ENCODE measurements around the gene ZNF512.
"Not testable (repeated sequence)": the region's sequence is repeated elsewhere in the genome, so short reads cannot be mapped to it uniquely, and the experiment has no call there.

ZNF512 gene

DNA sequence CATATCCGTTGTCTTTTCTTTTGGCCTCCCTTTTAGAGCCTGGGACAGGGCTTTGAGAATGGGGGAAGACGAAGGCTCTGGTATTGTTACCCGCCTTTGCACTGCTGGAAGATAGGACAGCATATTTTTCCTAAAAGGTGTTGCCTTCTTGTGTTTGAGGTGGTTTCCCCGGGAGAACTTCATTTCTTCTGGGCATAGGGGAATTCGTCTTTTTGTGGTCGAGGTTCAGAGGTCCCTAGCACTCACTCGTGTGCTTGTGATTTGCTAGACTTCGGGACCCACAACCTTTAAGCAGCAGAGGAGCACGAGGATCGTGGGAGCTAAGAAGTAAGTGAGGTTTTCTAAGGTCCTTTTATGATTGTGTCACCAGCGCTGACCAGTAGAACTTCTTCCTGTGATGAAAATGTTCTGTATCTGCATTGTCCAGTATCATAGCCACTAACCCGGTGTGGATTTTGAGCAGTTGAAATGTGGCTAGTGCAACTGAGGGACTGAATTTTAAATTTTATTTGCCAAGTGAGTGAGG is 611 bp downstream of the ZNF512 start:
- DNase-seq: no peak

DNA sequence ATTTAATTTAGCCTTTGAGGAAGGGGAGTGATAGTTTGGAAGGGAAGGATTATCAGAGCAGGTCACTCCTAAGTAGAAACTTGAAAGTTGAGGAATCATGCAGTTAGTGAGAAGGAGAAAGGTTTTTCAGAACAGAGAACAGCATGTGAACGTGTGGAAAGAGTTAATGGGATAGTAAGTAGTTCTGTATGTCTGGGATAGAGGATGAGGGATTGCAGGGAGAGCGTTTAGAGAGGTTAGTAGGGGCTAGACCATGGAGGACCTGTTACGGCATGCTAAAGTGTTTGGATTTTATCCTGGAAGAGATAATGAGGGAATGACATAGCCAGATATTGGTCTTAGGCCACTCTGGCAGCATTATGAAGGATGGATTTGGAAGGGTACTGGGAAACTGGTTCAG is 1.8 kb downstream of the ZNF512 start:
- DNase-seq: no peak

DNA sequence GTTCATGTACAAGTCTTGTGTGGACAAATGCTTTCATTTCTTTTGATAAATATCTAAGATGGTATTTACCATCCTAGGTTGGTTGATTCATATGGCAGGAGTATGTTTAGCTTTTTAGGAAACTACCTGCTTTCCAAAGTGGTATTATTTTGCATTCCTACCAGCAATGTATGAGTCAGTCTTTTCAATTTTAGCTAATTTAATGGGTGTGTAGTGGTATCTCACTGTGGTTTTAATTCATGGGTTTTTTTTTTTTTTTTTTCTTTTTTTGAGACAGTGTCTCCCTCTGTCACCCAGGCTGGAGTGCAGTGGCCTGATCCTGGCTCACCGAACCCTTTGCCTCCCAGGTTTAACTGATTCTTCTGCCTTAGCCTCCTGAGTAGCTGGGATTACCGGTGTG is 4.2 kb downstream of the ZNF512 start:
- DNase-seq: no peak

DNA sequence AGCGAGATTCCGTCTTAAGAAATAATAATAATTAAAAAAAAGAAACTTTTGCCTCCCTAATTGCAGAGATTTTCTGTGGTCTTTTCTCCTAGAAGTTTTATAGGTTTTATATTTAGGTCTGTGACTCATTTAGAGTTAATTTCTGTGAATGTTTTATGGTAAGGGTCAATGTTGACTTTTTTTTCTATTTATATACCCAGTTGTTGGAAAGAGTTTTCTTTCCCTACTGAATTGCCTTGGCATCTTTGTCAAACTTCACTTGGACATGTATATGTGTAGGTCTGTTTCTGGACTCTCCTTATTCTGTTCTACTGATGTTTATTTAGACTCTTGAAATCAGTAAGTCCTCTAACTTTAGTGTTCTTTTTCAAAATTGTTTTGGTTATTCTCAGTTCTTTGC is 5.5 kb downstream of the ZNF512 start:
- DNase-seq: no peak

DNA sequence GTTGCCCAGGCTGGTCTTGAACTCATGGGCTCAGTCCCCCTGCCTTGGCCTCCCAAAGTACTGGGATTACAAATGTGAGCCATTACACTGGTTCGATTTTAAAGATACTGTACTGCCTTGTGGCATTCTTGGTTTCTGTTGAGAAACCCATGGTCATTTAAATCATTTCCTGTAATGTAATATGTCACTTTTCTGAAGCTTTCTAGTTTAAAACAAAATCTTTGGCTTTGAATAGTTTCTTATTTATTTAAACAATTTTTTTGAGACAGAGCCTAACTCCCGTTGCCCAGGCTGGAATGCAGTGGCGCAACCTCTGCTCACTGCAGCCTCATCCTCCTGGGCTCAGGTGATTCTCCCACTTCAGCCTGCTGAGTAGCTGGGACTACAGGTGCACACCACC is 8.9 kb downstream of the ZNF512 start:
- no peak for DNase-seq

DNA sequence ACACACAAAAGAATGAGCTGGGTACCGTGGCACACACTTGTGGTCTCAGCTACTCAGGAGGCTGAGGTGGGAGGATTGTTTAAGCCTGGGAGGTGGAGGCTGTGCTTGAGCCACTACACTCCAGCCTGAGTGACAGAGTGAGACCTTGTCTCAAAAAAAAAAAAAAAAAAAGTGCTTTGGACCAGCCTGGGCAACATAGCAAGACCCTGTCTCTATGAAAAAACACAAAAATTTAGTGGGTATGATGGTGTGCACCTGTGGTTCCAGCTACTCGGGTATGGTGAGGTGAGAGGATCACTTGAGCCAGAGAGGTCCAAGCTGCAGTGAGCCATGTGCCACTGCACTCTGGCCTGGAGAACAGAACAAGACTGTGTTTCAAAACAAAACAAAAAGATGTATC is 10.4 kb downstream of the ZNF512 start:
- no peak for DNase-seq

DNA sequence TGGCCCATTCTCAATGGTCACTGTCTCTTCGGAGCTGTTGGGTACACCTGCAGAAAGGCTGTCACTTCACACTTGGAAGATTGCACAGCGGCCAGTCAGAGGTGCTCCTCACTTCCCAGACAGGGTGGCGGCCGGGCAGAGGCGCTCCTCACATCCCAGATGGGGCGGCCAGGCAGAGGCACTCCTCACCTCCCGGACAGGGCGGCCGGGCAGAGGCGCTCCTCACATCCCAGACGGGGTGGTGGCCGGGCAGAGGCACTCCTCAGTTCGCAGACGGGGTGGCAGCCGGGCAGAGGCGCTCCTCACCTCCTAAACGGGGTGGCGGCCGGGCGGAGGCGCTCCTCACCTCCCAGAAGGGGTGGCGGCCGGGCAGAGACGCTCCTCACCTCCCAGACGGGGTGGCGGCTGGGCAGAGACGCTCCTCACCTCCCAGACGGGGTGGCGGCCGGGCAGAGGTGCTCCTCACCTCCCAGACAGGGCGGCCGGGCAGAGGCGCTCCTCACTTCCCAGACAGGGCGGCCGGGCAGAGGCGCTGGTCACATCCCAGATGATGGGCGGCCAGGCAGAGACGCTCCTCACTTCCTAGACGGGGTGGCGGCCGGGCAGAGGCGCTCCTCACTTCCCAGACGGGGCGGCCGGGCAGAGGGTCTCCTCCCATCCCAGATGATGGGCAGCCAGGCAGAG is 11.3 kb downstream of the ZNF512 start:
- DNase-seq: not testable (repeated sequence)

DNA sequence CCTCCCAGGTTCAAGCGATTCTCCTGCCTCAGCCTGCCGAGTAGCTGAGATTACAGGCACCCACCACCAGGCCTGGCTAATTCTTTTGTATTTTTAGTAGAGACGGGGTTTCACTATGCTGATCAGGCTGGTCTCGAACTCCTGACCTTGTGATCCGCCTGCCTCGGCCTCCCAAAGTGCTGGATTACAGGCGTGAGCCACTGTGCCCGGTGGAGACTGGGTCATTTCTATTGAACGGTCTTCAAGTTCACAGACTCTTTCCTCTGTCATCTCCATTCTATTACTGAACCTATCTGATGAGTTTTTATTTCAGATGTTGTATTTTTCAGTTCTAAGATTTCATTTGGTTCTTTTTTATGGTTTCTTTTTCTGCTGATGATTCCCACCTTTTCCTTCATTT is 12.6 kb downstream of the ZNF512 start:
- not testable (repeated sequence) for DNase-seq

DNA sequence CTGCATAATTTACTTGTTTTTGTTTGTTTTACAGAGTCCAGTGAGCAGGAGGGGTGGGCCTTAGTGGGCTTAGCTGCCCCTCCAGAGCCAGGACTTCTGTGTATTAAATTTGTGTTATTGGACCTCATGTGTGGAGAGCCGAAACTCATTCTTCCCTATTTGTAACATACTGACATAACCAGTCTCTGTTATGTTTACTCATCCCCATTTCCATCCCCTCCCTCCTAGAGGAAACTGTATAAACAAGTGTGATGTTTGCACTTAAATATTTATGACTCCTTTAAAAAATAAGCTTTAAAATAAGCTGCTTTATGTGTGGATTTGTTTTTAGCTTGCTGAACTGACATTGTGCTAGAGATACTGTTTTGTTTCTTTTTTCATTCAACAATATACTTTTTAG is 13.8 kb downstream of the ZNF512 start:
- DNase-seq: no peak

DNA sequence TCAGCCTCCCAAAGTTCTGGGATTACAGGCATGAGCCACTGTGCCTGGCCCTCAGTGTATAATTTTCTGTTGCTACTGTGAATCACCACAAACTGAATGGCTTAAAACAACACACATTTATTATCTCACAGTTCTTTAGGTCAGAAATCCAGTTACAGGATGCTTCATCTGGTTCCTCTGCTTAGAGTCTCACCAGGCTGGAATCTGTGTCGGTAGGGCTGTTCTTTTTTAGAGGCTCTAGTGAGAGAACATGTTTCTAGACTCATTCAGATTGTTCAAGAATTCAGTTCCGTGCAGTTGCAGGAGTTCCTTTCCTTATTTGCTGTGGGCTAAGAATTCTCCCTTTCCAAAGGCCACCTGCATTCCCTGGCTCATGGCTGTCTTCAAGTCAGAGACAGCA is 23.8 kb downstream of the ZNF512 start:
- DNase-seq: no peak

DNA sequence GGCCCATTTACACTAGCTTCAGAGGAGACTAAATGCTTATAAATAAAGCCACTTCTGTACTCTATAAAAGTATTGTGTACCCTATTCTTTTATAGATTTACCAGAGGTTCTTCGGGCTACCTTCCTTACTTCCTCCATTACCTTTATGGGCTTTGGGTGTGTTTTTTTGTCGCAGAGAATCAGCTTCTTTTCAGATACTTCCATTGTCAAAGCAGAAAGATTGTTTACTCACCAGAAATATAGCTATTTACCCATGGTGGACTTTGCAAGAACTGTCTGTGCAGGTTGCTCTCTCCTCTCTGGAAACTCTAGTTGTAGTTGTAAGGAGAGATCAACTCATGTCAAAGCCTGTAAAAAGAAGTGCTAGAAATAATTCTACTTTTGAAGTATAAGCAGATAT is 31.1 kb downstream of the ZNF512 start:
- DNase-seq: no peak

DNA sequence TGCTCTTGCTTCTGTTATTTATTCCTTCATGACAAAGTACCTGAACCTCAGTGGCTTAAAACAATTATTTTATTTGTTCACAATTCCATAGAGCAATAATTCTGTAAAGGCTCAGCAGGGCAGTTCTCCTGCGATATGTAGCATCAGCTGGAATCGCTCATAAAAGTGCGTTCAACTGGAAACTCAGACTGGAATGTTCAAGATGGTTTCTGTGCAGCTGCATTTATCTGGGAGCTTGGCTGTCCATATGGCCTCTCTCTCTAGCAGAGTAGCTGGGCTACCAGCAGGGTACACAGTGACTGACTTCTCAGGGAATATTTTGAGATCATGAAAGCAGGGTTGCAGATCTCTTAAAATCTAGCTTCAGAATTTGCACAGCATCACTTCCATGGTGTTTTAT is 32.5 kb downstream of the ZNF512 start:
- no peak for DNase-seq

DNA sequence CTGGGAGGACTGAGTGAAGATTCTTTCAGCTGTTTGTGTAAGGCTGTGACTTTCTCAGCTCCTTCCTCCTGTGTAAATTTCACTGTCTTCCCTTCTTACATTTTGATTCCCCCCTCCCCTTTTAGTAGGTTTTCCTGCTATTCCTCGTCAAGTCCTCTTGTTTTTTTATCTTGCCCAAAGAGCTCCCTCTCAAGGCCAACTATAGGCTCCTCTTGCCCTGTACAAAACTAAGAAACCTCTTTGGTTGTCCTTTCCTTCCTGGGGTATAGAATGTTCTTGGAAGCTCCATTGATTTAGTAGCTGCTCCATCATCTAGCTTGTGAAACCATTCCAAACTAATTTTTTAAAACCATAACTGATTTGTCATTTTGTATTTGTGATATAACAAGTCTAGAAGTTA is 38.7 kb downstream of the ZNF512 start:
- no peak for DNase-seq

DNA sequence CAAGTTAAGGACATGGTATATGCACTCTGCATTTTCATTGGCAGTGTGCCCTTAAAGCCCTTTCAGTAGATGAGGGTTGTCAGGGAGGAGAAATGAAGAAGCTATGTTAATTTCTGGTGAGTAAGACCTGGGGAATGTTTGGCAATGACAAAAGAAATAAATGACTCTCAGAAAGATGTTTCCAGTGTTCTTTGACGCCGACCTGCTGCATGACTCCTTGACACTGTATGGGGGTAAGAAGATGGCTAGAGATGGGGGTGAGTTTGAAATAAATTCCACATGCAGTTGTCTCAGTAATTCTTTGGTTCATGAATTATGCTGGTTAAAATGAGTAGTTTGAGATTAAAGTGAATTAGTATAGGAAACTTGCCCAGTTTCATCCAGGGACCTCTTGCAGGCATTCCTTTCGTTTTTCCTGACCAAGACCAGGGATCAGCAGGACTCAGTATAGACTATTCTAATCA is 40.1 kb downstream of the ZNF512 start:
- no peak for DNase-seq

DNA sequence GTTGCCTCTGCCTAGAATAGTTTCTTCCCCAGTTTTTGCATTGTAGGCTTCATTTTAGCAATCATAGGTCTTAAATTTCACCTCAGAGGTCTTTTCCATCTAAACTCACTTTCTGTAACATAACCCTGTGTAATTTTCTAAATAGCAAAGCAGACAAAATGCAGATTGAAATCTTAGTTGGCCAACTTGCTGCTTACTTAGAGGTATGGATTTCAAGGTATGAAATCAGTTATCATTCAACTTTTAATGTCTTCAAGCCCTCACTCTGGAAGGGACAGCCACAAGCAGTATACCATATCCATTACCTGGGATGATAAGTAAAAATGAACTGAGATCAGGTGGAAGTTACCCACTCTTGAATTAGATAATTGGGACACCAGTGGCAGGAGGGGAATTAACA is 42.1 kb downstream of the ZNF512 start:
- no peak for DNase-seq

DNA sequence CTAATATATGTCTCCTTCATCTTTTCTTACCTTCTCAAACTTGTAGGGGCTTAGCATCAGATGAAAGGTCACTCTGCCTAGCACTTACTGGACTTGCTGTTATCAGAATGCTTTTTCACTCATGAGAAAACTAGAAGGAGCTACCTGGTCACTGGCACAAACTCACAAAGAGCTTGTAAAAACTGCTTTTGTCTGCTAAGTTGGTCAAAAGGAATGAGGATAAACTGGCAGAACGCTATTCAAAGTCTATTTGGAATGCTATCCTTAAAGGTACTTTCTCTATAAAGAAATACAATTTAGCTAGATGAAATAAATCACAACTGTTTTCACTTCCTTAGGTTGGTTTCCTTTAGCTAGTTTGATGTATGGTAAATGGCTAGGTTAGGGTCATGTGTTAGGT is 43.5 kb downstream of the ZNF512 start:
- not testable (repeated sequence) for DNase-seq

DNA sequence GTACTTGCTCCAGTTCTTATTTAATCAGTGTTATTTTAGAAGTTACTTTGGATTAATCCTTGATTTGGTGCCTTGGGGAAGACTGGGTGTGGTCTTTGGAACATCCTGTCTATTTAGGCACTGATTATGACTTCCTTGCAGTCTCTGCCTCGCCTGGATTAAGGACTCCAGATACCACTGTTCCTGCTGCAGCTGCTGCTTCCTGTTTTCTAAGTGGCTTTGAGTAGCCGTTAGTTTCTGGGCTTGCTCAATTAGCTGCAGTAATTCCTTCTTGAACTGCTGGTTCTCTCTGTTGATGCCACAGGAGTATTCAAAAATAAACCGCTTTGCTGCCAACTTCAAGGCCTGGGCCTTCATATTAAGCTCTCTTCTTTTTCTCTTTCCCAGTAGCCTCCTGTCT is 44.1 kb downstream of the ZNF512 start:
- not testable (repeated sequence) for DNase-seq

DNA sequence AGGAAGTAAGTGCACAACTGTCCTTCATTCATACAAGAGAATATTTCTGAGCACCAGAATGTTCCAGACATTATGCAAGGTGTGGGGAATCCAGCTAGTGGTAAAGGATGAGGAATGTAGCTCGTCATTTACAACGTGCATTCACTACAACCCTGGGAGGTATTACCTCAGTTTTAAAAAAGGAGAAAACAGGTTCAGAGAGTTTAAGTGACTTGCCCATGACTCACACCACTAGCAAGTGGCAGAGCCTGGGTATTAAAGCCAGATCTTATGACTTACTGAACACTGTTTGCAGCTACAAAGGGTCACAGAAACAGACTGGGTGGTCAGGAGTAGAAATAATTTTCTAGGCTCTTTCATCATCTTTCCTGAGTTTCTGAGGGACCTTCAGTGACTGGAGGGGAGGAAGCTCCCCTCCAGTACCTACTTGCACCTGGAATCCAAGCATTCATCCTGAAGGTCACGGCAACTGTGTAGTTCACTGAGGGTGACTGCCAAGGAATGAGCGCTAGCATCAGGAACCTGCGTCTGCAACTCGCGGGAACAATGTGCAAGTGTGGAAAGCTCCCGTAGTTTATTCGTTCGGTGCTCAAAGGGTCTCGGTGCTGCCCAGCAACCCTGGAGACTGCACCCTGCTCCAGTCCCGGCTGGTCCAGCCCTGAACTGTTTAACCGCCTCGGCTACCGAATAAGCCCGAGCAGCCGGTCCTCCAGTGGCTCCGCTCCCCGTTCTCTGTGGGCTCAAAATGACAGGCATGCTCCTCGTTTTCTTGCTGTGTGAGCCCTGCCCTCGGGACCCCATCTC is 45.3 kb downstream of the ZNF512 start:
- DNase-seq: no peak

DNA sequence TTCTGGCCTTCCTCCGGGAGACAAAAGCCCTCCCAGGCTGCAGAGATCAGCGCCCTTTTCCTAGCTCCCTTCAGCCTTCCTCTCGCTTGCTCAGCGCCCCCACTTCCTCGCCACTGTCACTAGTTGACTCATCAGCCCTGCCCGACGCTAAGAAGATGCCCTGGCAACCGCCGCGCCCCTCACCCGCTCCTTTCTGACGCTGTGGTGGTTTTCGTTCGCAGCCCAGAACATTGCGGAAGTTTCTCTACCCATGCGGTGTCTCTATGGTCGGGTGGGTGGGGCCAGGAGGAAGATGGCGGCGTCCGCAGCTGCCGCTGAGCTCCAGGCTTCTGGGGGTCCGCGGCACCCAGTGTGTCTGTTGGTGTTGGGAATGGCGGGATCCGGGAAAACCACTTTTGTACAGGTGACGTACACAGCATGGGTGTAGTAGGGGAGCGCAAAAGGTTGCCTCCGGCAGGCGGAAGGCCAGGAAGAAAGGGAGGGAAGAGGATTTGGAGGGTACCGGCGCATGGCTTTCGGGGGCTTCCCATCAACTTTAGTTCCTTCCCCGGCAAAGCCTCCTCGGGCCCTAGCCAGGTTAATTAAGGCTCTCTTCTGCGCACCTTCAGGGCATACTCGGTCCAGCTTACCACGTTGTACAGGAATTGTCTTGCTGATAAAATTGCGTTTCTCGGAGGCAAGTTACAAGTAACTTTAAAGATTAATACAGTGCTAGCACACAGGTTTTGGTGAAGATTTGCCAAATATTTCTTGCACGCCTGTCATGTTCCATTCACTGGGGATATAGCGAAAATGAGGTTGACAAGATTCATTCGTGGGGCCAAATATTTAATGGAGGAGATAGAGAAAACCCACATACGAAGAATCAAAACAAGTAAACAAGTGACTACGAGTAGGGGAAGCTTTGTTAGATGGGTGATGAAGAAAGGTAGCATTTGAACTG is 46.2 kb downstream of the ZNF512 start, which contains the start of the genes CCDC121 and GPN1:
TSS of gene CCDC121 (minus strand) at position 246 of the 943 bp plus-strand sequence. CDS start 1,213 bp downstream, outside the sequence.
TSS of gene GPN1 (plus strand) at position 284 of the 943 bp plus-strand sequence. CDS start at position 293, 9 bp downstream.
- peak; percentile 94 to 96 for DNase-seq

DNA sequence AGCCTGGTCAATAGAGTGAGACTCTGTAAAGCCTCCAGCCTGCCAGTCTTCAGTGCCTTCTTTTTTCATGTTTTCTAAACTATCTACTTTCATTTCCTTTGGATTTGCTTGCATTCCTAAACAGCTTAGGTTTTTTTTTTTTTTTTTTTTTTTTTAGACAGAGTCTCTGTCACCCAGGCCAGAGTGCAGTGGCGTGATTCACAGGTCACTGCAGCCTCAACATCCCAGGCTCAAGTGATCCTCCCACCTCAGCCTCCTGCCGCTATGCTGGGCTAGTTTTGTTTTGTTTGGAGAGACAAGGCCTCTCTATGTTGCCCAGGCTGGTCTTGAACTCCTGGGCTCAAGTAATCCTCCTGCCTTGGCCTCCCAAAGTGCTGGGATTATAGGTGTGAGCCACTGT is 47.4 kb downstream of the ZNF512 start:
- DNase-seq: not testable (repeated sequence)

DNA sequence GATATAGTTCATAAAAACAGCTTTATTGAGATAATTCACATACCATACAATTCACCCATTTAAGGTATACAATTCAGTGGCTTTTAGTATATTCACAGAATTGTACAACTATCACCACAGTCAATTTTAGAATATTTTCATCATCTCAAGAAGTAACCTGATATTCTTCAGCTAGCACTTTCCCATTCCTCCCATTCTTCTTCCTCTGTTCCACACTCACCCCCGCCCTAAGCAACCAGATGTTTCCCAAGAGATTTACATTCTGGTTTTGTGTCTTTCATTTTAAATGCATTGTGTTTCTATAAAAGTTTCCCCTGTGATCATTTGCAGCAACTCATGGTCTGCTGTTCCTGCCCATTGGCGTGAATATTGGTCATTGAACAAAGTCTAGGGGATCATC is 51.4 kb downstream of the ZNF512 start:
- DNase-seq: no peak

DNA sequence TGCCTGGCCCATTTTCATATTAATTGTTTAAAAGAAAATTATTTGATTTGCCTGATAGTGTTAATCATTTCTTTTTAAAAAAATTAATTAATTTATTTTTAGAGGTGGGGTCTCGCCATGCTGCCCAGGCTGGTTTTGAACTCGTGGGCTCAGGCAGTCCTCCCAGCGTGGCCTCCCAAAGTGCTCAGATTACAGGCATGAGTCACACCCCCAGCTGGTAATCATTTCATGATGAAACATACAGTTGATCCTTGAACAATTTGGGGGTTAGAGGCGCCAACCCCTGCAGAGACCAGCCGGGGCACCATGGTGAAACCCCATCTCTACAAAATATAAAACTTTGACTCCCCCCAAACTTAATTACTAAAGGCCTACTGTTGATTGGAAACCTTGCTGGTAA is 53.9 kb downstream of the ZNF512 start:
- no peak for DNase-seq

Data from activated CD4-positive, alpha-beta T cell treated with anti-CD3 and anti-CD28 coated beads, Interleukin-2, amount 50 U/mL, for 4 hours (primary cell).